H9 (cell line): ENCODE data around the gene SPATA6. TPM values are rescaled to one million over a fixed set of nuclear protein-coding genes. Genes with fewer than 3 reads are reported as not detected.

Experiments
- DNase-seq: peaks from one replicate; pipeline ENCODE4 v3.0.0-alpha.2; 2017
- H2AFZ ChIP-seq: one replicate; pipeline ENCODE4 v1.6.1; 2013; ENCODE audit warnings: mild to moderate bottlenecking, low read length, control low read depth, moderate library complexity
- H2AK5ac ChIP-seq: 2 replicates; pipeline ENCODE4 v1.6.1; 2013; ENCODE audit warnings: low read length, control low read depth, mixed read lengths; ENCODE audit not compliant: insufficient read length
- H2BK120ac ChIP-seq: one replicate; pipeline ENCODE4 v1.6.1; 2013; ENCODE audit warnings: low read depth, mild to moderate bottlenecking, low read length, control low read depth, inconsistent platforms; ENCODE audit not compliant: poor library complexity, severe bottlenecking
- H2BK12ac ChIP-seq: 2 replicates; pipeline ENCODE4 v1.6.1; 2013; ENCODE audit warnings: low read length, control low read depth, mixed read lengths, low read depth; ENCODE audit not compliant: insufficient read length
- H2BK15ac ChIP-seq: 2 replicates; pipeline ENCODE4 v1.6.1; 2013; ENCODE audit warnings: low read depth, low read length, control low read depth
- H2BK20ac ChIP-seq: one replicate; pipeline ENCODE4 v1.6.1; 2013; ENCODE audit warnings: low read depth, mild to moderate bottlenecking, low read length, control low read depth, inconsistent platforms; ENCODE audit not compliant: poor library complexity, severe bottlenecking
- H2BK5ac ChIP-seq: 2 replicates; pipeline ENCODE4 v1.6.1; 2013; ENCODE audit warnings: low read length, control low read depth, mixed read lengths; ENCODE audit not compliant: insufficient read length
- H3K14ac ChIP-seq: 2 replicates; pipeline ENCODE4 v1.6.1; 2013; ENCODE audit warnings: low read length, control low read depth; ENCODE audit not compliant: insufficient read depth
- H3K18ac ChIP-seq: 2 replicates; pipeline ENCODE4 v1.6.1; 2013; ENCODE audit warnings: low read depth, mild to moderate bottlenecking, mixed read lengths, low read length, control low read depth; ENCODE audit not compliant: insufficient read length
- H3K23ac ChIP-seq: 2 replicates; pipeline ENCODE4 v1.6.1; 2013; ENCODE audit warnings: low read length, control low read depth, mixed read lengths, low read depth; ENCODE audit not compliant: insufficient read length
- H3K23me2 ChIP-seq: 2 replicates; pipeline ENCODE4 v1.6.1; 2013; ENCODE audit warnings: low read depth, mild to moderate bottlenecking, mixed read lengths, low read length, control low read depth; ENCODE audit not compliant: insufficient read length, poor library complexity, severe bottlenecking
- H3K27ac ChIP-seq: 2 replicates; pipeline ENCODE4 v1.5.1; 2013; ENCODE audit warnings: low read length, control low read depth, mixed read lengths, low read depth; ENCODE audit not compliant: insufficient read length
- H3K27me3 ChIP-seq: 2 replicates; pipeline ENCODE4 v1.6.1; 2013; ENCODE audit warnings: low read length, control low read depth, inconsistent platforms; ENCODE audit not compliant: insufficient read depth
- H3K4ac ChIP-seq: 2 replicates; pipeline ENCODE4 v1.6.1; 2013; ENCODE audit warnings: low read depth, mild to moderate bottlenecking, control low read depth, inconsistent platforms, low read length, moderate library complexity
- H3K4me1 ChIP-seq: 2 replicates; pipeline ENCODE4 v1.6.1; 2013; ENCODE audit warnings: low read length, control low read depth, inconsistent platforms; ENCODE audit not compliant: insufficient read depth
- H3K4me2 ChIP-seq: 2 replicates; pipeline ENCODE4 v1.6.1; 2013; ENCODE audit warnings: low read length, control low read depth, mixed read lengths; ENCODE audit not compliant: insufficient read length, insufficient read depth
- H3K56ac ChIP-seq: 2 replicates; pipeline ENCODE4 v1.6.1; 2013; ENCODE audit warnings: low read depth, mild to moderate bottlenecking, mixed read lengths, low read length, control low read depth; ENCODE audit not compliant: insufficient read length
- H3K79me1 ChIP-seq: 2 replicates; pipeline ENCODE4 v1.6.1; 2013; ENCODE audit warnings: low read depth, mild to moderate bottlenecking, moderate library complexity, low read length, control low read depth, inconsistent platforms; ENCODE audit not compliant: insufficient read depth, poor library complexity, severe bottlenecking
- H3K79me2 ChIP-seq: 2 replicates; pipeline ENCODE4 v1.6.1; 2013; ENCODE audit warnings: low read length, control low read depth, inconsistent platforms; ENCODE audit not compliant: insufficient read depth
- H3K9ac ChIP-seq: 2 replicates; pipeline ENCODE4 v1.6.1; 2013; ENCODE audit warnings: low read length, control low read depth, mixed read lengths; ENCODE audit not compliant: insufficient read length; ENCODE audit errors: extremely low read depth
- H3K9me3 ChIP-seq: one replicate; pipeline ENCODE4 v1.6.1; 2013; ENCODE audit warnings: low read depth, low read length, inconsistent platforms; ENCODE audit not compliant: control insufficient read depth
- H3T11ph ChIP-seq: one replicate; pipeline ENCODE4 v1.6.1; 2013; ENCODE audit warnings: mild to moderate bottlenecking, low read length, control low read depth, inconsistent platforms
- H4K20me1 ChIP-seq: one replicate; pipeline ENCODE4 v1.6.1; 2013; ENCODE audit not compliant: control insufficient read depth, insufficient read length, insufficient read depth
- H4K5ac ChIP-seq: 2 replicates; pipeline ENCODE4 v1.6.1; 2013; ENCODE audit warnings: low read depth, mild to moderate bottlenecking, mixed read lengths, low read length, control low read depth; ENCODE audit not compliant: insufficient read length
- H4K8ac ChIP-seq: replicated peaks from 2 replicates; pipeline ENCODE4 v1.6.1; 2013; ENCODE audit warnings: low read length, control low read depth, mixed read lengths, low read depth; ENCODE audit not compliant: insufficient read length
- H4K91ac ChIP-seq: 2 replicates; pipeline ENCODE4 v1.6.1; 2013; ENCODE audit warnings: low read depth, mild to moderate bottlenecking, moderate library complexity, mixed read lengths, low read length, control low read depth; ENCODE audit not compliant: insufficient read length
- H3K27ac Mint-ChIP-seq, 3 experiments: 2 replicates in 2 of 3; 3 replicates in 1 of 3; pipeline ENCODE4 v1.8.0; 2020 to 2021; ENCODE audit warnings: mixed read lengths in 3 of 3, mild to moderate bottlenecking in 1 of 3, moderate library complexity in 1 of 3
- H3K27me3 Mint-ChIP-seq: 2 replicates; pipeline ENCODE4 v1.8.0; 2021; ENCODE audit warnings: low read depth, mild to moderate bottlenecking, moderate library complexity, mixed read lengths
- H3K36me3 Mint-ChIP-seq, 3 experiments: 2 replicates in 2 of 3; 3 replicates in 1 of 3; pipeline ENCODE4 v1.8.0; 2020 to 2021; ENCODE audit warnings: low read depth in 3 of 3, mixed read lengths in 3 of 3; ENCODE audit not compliant: insufficient read depth in 1 of 3
- H3K4me1 Mint-ChIP-seq, 2 experiments: 2 replicates each; pipeline ENCODE4 v1.8.0; 2020; ENCODE audit warnings: mixed read lengths in 2 of 2
- H3K4me3 Mint-ChIP-seq, 2 experiments: 2 replicates in 1 of 2; 3 replicates in 1 of 2; pipeline ENCODE4 v1.8.0; 2020 to 2021; ENCODE audit warnings: mild to moderate bottlenecking in 2 of 2, mixed read lengths in 2 of 2, moderate library complexity in 1 of 2
- H3K9me3 Mint-ChIP-seq, 2 experiments: 2 replicates in 1 of 2; 3 replicates in 1 of 2; pipeline ENCODE4 v1.8.0; 2020; ENCODE audit warnings: mild to moderate bottlenecking in 2 of 2, mixed read lengths in 2 of 2, moderate library complexity in 1 of 2
- WGBS: extraction: QIAGEN DNeasy Blood & Tissue Kit; methylation state at CpG from one replicate; pipeline ENCODE4 v1.1.7; 2013; ENCODE audit warnings: missing lambda C conversion rate, low lambda C conversion rate, mixed read lengths; ENCODE audit not compliant: insufficient read length; ENCODE audit errors: extremely low coverage; 5-methylcytosine and 5-hydroxymethylcytosine counted together
- total RNA-seq: library from RNA; stranded (reverse); gene quantifications from 2 replicates; pipeline ENCODE4 v1.2.1, GENCODE V29; 2021
- TF ChIP-seq, protein P1 (sequence below): fragments of 200-600 bp; sonication (generic); conservative IDR thresholded peaks from 3 replicates; pipeline ENCODE4 v1.8.0; 2021; ENCODE audit warnings: antibody characterized with exemption, mild to moderate bottlenecking

SPATA6 gene
- total RNA-seq, 1 experiment from 2014 or later, result 8.0 TPM

DNA sequence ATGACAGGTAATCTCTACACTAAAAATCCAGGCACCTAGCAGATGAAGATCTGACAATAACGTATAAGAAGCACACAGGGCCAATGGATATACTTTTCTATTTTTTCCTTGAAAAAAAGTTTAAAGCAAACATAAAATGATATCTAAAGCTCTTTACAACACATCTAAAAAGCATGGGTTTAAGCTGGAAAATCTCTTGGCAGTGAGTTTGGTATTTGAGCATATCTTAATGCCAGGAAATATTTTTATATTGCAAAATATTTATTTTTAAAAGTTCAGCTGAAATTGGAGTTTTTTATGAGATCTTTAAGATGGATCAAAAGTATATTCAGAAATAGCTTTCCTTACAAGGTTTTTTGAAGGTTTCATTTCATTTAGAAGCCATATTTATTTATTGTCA is 209.0 kb downstream of the SPATA6 start:
- no peaks in the 10 kb centered on the region for H3K23me2 ChIP-seq
- TF ChIP-seq, protein P1, sequence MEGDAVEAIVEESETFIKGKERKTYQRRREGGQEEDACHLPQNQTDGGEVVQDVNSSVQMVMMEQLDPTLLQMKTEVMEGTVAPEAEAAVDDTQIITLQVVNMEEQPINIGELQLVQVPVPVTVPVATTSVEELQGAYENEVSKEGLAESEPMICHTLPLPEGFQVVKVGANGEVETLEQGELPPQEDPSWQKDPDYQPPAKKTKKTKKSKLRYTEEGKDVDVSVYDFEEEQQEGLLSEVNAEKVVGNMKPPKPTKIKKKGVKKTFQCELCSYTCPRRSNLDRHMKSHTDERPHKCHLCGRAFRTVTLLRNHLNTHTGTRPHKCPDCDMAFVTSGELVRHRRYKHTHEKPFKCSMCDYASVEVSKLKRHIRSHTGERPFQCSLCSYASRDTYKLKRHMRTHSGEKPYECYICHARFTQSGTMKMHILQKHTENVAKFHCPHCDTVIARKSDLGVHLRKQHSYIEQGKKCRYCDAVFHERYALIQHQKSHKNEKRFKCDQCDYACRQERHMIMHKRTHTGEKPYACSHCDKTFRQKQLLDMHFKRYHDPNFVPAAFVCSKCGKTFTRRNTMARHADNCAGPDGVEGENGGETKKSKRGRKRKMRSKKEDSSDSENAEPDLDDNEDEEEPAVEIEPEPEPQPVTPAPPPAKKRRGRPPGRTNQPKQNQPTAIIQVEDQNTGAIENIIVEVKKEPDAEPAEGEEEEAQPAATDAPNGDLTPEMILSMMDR, result no peak
- no peak overlapping the region for H3T11ph ChIP-seq
- Mint-ChIP-seq H3K4me3 (no peak overlapping the region), H3K36me3 (peaks cover 0 to 7% (median 5%) of the 10 kb centered on the region in 3 experiments; a peak in 3 of 7 replicates), H3K9me3 (peaks cover 5 to 6% of the 10 kb centered on the region in 2 experiments; a peak in 4 of 5 replicates), H3K4me1 (no peaks in the 10 kb centered on the region), H3K27ac (no peak overlapping the region), H3K27me3 (no peaks in the 10 kb centered on the region; the same call in 1 of the 2 replicates)
- H4K91ac ChIP-seq, result no peak overlapping the region
- no peak overlapping the region for H2BK15ac ChIP-seq
- H4K5ac ChIP-seq, result no peak overlapping the region
- H4K20me1 ChIP-seq, result no peaks in the 10 kb centered on the region
- H3K9ac ChIP-seq, result no peak overlapping the region
- DNase-seq, result no peak
- H3K79me2 ChIP-seq, result no peaks in the 10 kb centered on the region
- no peaks in the 10 kb centered on the region for H3K79me1 ChIP-seq
- WGBS, result no CpG with 5 or more reads among the region's 1 CpG
- H2BK120ac ChIP-seq, result no peak overlapping the region
- H2AK5ac ChIP-seq, result no peak overlapping the region
- no peak overlapping the region for H3K18ac ChIP-seq
- H4K8ac ChIP-seq, result no peak overlapping the region
- H3K4me2 ChIP-seq, result no peak overlapping the region
- no peak overlapping the region for H3K14ac ChIP-seq
- H3K27ac ChIP-seq, result no peak overlapping the region
- H3K56ac ChIP-seq, result no peak overlapping the region
- H2BK12ac ChIP-seq, result no peak overlapping the region
- no peak overlapping the region for H2AFZ ChIP-seq
- H3K4me1 ChIP-seq, result no peaks in the 10 kb centered on the region
- no peak overlapping the region for H2BK20ac ChIP-seq
- H3K27me3 ChIP-seq, result no peaks in the 10 kb centered on the region
- H3K9me3 ChIP-seq, result no peaks in the 10 kb centered on the region
- H2BK5ac ChIP-seq, result no peak overlapping the region
- no peak overlapping the region for H3K23ac ChIP-seq
- H3K4ac ChIP-seq, result no peak overlapping the region
